Spinal cord (tissue), 4 donors: ENCODE data around the gene MGST3. TPM values are rescaled to one million over a fixed set of nuclear protein-coding genes. Genes with fewer than 3 reads are reported as not detected.

Experiments
- polyA plus RNA-seq, 2 donors: library from polyadenylated mRNA; unstranded; fragments of 120-200 nt; gene quantifications; one replicate each; pipeline ENCODE4 v1.2.1, GENCODE V29; 2013; ENCODE audit not compliant: insufficient read length in 2 of 2
- total RNA-seq, 2 donors: library from RNA; depleted of rRNA in 1 of 2; stranded (reverse); fragments of 120-200 nt in 1 of 2; fragments of >200 nt in 1 of 2; gene quantifications; one replicate each; pipeline versions ENCODE4 v1.2.3 to v1.2.4, GENCODE V29; 2013 to 2014

Gene MGST3
- total and polyA plus RNA-seq, 4 donors, result 172 to 282 (median 242) TPM

Other genes with a start within 250 kb of the MGST3 start
- 1 to 10 TPM; 8.5 to 9.0 TPM for gene RXRG, start 186.1 kb upstream of the MGST3 start, total RNA-seq
- 10 to 100 TPM; 18.6 to 19.7 TPM for gene RXRG, start 186.1 kb upstream of the MGST3 start, polyA plus RNA-seq
- gene LRRC52, start 87.2 kb upstream of the MGST3 start, total RNA-seq, result under 1 TPM; 0.10 to 0.22 TPM
- gene LRRC52, start 87.2 kb upstream of the MGST3 start, polyA plus RNA-seq, result under 1 TPM in 1 of 2 donors, not detected in 1; 0.23 TPM
- 100 to 1,000 TPM in 1 of 2 donors, 10 to 100 TPM in 1; 90.4 to 123 TPM for gene ALDH9A1, start 67.3 kb downstream of the MGST3 start, total RNA-seq
- 10 to 100 TPM; 88.5 to 90.0 TPM for gene ALDH9A1, start 67.3 kb downstream of the MGST3 start, polyA plus RNA-seq
- gene TMCO1, start 137.6 kb downstream of the MGST3 start, total RNA-seq, result 100 to 1,000 TPM in 1 of 2 donors, 10 to 100 TPM in 1; 81.4 to 147 TPM
- gene TMCO1, start 137.6 kb downstream of the MGST3 start, polyA plus RNA-seq, result 100 to 1,000 TPM; 117 to 119 TPM
- 10 to 100 TPM; 25.6 to 39.5 TPM for gene UCK2, start 196.4 kb downstream of the MGST3 start, total RNA-seq
- 10 to 100 TPM; 25.3 to 29.0 TPM for gene UCK2, start 196.4 kb downstream of the MGST3 start, polyA plus RNA-seq